ENCODE measurements around the gene MFAP2.
"Not testable (repeated sequence)": the region's sequence is repeated elsewhere in the genome, so short reads cannot be mapped to it uniquely, and the experiment has no call there.

MFAP2 gene

GRCh38 chr1:16961297-16962133 lies 18.9 kb downstream of the MFAP2 start:
- DNase-seq = no peak

GRCh38 chr1:16960560-16961296 lies 19.7 kb downstream of the MFAP2 start:
- DNase-seq = peak; percentile 72

GRCh38 chr1:16958475-16958874 lies 21.9 kb downstream of the MFAP2 start:
- DNase-seq = no peak

- DNase-seq = no peak
These were observed 22.7 kb downstream of the MFAP2 start for GRCh38 chr1:16957731-16958130.

- no peak for DNase-seq
These were observed 23.6 kb downstream of the MFAP2 start for GRCh38 chr1:16956775-16957174.

GRCh38 chr1:16955186-16955585 lies 25.2 kb downstream of the MFAP2 start:
- no peak for DNase-seq

GRCh38 chr1:16954579-16954978 lies 25.8 kb downstream of the MFAP2 start:
- no peak for DNase-seq

- not testable (repeated sequence) for DNase-seq
These were observed 28.0 kb downstream of the MFAP2 start for GRCh38 chr1:16952376-16952775.

GRCh38 chr1:16949026-16949425 lies 31.4 kb downstream of the MFAP2 start:
- not testable (repeated sequence) for DNase-seq

GRCh38 chr1:16948282-16948891 lies 32.0 kb downstream of the MFAP2 start:
- not testable (repeated sequence) for DNase-seq

GRCh38 chr1:16946646-16947045 lies 33.8 kb downstream of the MFAP2 start:
- no peak for DNase-seq

- not testable (repeated sequence) for DNase-seq
These were observed 34.2 kb downstream of the MFAP2 start for GRCh38 chr1:16946185-16946584.

GRCh38 chr1:16945512-16945911 lies 34.9 kb downstream of the MFAP2 start:
- not testable (repeated sequence) for DNase-seq

GRCh38 chr1:16944038-16944437 lies 36.4 kb downstream of the MFAP2 start:
- no peak for DNase-seq

- DNase-seq = not testable (repeated sequence)
These were observed 40.8 kb downstream of the MFAP2 start for GRCh38 chr1:16939386-16940180.

GRCh38 chr1:16938351-16939321 lies 41.8 kb downstream of the MFAP2 start:
- DNase-seq = no peak

GRCh38 chr1:16936580-16936979 lies 43.8 kb downstream of the MFAP2 start:
- not testable (repeated sequence) for DNase-seq

GRCh38 chr1:16933945-16934344 lies 46.5 kb downstream of the MFAP2 start:
- DNase-seq = not testable (repeated sequence)

GRCh38 chr1:16931206-16931934 lies 49.0 kb downstream of the MFAP2 start:
- DNase-seq = not testable (repeated sequence)
